AG08395 (cell line): Measurements from ENCODE around the gene SYNJ2BP.
"Not testable (repeated sequence)": the region's sequence is repeated elsewhere in the genome, so short reads cannot be mapped to it uniquely, and the experiment has no call there.

Source experiments
- DNase-seq: peaks from one replicate; pipeline ENCODE4 v3.0.0; 2012; ENCODE audit warnings: mixed read lengths, low spot score

Gene SYNJ2BP, protein sequence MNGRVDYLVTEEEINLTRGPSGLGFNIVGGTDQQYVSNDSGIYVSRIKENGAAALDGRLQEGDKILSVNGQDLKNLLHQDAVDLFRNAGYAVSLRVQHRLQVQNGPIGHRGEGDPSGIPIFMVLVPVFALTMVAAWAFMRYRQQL

DNA sequence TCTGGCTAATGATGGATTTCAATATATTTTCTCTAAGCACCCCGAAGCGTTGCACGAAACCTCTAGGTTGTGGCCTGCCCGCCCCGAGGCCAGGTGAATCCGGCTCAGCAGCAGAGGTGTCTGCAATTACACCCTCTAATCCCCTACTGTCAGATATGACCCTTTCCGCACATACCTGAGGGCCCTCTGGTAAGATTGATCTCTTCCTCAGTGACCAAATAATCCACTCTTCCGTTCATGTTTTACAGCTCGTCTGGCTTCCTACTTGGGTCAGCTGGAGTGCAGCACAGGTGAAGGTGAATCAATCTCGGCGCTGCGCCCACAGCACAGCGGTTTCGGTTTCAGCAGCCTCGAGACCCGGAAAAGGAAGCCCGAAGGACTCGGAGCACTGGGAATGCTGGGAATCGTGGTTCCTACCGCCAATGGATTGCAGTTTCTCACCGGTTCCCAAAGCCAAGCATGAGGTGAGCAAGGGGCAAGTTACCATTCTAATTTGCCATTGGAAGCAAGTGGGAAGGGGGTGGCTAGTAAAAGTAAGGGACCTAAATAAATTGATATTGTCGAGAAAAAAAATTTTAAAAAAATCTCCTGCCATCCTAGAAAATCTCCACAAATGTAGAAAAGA is at the start of gene SYNJ2BP:
SYNJ2BP (minus strand) TSS at position 366 of the 625 bp plus-strand sequence; CDS start at position 239, 127 bp downstream.
- peak; percentile 87 for DNase-seq

DNA sequence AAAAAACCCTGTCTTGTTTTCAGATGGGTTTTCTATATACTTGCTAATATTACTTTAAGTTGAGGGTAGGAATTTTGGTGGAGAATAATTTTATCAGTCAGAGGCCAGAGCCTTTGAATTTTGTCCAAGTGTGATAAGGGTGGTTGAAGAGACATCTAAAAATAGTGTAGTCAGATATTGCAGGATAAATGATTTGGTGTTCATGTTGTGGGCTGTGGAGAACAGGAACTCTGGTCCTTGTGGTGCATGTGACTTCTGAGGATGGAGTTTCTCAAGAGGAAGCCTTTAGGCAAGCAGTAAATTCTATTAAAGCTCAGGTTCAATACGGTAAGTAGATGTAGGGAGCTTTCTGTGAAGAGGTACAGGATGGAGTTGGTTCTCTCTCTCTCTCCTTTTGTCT is 37.8 kb upstream of the SYNJ2BP start:
- no peak for DNase-seq

DNA sequence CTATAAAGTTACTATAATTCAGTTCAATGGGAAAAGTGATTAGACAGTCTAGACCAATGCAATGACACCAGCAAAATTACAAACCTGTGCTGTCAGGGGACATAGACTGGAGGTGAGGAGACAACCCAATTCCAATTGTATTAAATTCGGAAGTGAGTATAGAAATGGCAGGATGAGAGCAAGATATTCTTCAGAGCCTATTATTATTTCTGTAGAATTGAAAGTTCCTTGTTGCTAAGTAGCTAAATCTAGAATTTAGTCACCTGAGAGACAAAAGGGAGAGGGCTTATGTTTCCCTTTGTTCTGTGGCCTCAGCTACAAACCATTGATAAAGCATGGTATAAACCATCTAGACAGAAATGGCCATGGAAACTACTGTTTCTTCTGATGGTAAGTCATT is 35.0 kb upstream of the SYNJ2BP start, which contains the start of gene ADAM21:
ADAM21 (plus strand) TSS at position 301 of the 400 bp plus-strand sequence. CDS start 5,326 bp downstream, outside the sequence.
- no peak for DNase-seq

DNA sequence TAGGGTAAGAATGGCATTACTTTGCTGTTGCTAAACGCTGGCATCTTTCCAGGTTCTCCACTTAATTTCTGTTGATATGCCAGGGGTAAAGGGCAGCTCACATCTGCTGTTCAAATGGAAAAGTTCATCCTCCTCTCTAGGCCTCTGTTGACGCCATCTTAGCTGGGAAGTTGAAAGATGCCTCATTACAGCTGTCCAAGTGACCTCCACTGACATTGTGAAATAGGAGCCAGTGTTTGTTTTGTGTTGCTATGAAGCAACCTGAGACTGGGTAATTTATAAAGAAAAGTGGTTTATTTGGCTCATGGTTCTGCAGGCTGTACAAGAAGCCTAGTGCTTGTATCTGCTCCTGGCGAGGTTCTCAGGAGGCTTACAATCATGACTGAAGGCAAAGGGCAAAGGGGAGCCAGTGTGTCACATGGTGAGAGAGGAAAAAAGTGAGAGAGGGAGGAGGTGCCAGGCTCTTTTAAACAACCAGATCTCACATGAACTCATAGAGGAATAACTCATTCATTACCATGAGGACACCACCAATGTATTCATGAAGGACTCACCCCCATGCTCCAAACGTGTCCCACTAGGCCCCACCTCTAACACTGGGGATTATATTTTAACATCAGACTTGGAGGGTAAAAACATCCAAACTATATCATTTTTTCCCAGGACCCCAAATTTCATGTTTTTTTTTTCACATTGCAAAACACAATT is 31.9 kb upstream of the SYNJ2BP start:
- DNase-seq: no peak

DNA sequence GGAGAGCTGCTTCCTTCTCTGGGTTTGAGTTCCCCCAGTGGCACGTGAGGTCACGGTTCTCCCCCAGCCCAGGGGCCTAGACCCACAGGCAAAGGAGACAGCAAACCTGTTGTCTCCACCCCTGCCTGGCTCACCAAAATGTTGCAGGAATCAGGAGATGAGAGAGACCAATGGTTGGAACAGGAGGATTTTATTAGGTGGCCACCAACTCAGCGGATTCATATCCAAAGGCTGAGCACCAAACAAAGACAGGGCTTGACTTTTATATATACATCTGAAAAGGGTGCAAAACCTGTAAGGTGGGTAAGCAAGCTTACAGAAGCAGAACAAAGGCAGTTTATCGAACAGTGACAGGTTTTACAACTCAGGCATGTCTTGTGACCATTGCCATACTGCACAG is 25.9 kb upstream of the SYNJ2BP start:
- DNase-seq: no peak

DNA sequence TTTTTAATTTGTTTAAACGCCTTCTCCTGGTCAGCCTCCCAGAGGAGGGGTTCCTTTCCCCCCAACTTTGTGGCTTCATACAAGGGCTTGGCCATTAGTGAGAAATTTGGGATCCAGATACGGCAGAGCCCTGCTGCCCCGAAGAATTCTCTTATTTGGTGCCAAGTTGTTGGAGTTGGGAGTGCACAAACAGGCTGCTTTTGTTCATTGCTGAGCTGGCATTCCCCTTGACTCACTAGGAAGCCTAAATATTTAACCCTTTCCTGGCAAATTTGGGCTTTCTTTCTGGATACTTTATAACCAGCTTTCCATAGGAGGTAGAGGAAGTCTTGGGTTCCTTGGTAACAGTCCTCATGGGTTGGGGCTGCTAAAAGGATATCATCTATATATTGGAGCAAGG is 24.8 kb upstream of the SYNJ2BP start:
- no peak for DNase-seq

DNA sequence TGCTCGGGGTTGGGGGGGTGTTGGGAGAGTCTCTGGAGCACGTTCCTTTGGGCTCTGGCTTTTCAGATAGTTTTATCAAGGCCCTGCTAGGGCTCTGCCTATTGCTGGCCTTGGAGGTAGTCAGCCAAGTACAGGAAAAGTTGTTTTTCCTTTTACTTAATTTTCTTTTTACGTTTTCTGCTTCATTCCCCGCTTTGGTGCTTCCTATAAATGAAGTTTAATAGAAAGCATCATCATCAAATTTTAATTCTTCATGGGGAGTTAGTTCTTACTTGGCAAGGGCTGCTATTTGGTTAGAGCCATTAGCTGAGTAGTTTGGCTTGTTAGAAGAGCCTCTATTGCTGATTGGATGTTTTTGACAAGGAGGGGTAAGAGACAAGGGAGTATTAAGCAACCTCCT is 20.0 kb upstream of the SYNJ2BP start:
- no peak for DNase-seq

DNA sequence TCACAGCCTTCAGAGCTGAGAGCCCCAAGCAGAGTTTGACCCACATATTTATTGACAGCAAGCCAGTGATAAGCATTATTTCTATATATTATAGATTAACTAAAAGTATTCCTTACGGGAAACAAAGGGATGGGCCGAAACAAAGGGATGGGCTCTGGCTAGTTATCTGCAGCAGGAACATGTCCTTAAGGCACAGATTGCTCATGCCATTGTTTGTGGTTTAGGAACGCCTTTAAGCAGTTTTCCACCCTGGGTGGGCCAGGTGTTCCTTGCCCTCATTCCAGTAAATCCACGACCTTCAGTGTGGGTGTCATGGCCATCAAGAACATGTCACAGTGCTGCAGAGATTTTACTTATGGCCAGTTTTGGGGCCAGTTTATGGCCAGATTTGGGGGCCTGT is 9.7 kb upstream of the SYNJ2BP start:
- DNase-seq: not testable (repeated sequence)

DNA sequence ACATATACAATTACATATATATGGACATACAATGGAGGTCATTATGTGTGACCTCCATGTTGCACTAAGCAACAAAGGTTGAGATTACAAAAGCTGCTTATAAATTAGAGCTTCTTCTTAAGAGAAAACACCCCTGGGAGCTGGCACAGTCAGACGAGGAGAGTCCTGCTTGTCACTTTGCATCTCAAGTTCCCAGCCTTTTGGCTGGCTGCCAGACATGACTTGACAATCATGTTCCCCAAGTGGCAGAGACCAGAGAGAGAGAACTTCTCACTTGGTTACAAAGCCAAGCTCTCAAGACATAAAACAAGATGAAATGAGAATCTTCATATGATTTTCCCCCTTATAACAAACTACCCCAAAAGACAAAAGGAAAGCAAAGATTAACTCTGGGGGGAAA is 8.5 kb upstream of the SYNJ2BP start:
- DNase-seq: no peak

DNA sequence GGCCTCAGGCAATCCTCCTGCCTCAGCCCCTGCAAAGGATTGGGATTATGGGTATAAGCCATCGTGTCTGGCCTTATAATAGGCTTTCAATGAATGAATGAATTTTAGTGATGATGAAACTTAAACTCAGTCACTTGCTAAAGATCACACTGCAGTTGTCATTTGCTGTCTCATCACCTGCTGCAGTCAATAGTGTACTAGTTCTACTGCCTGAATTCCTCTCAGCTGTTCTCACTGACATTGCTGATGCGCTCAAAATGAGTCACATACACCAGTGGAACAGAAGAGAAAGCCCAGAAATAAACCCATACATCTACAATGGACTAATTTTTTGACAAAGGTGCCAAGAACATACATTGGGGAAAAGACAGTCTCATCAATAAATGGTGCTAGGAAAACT is 5.6 kb upstream of the SYNJ2BP start:
- DNase-seq: no peak

DNA sequence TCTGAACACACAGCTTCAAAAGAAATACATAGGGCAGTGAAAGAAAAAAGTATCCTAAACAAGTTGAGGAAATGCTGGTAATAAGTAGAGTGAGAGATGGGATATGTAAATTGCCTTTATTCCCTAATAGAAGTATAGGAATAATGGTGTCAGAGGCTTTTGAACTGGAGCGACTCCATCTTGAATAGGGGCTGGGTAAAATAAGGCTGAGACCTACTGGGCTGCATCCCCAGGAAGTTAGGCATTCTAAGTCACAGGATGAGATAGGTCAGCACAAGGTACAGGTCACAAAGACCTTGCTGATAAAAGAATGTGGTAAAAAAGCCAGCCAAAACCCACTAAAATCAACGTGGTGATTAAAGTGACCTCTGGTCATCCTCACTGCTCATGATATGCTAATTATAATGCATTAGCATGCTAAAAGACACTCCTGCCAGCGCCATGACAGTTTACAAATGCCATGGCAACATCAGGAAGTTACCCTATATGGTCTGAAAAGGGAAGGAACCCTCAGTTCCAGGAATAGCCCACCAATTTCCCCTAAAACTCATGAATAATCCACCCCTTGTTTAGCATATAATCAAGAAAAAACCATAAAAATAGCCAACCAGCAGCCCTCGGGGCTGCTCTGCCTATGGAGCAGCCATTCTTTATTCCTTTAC is 2.5 kb upstream of the SYNJ2BP start:
- DNase-seq: not testable (repeated sequence)

DNA sequence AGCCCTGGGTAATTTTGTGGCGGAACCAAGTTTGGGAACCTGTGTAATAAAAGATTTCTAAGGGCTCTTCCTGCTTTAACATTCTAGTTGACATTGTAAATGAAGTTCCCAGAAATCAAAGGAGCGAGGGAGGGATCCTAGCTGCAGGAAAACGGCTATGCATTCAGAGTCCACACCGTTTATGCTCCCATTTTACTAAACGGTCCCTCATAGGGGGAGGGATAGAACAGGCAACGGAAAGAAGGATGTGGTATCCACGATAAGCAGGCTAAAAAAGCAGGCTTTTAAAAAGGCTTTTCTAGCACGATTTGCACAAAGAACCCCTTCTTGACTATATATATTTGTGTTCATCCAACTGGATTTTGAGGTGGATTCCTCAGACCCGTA is 559 bp downstream of the SYNJ2BP start:
- peak; percentile 30 for DNase-seq

DNA sequence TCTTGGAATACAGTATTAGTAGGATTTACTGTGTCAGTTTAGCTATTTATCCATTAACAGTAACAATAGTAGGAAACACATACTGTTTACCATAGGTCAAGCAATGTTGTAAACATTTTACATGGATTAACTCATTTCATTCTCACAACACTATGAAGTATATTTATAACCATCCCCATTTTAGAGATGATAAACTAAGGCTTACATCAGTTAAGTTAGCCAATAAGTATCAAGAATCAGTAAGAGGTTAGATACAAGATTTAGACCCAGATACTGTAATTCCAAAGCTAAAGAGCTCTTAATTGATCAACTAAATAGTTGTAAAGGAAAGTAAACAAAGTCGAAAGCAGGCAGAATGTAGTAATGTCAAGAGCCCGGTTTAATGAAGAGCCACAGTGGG is 1.1 kb downstream of the SYNJ2BP start:
- DNase-seq: no peak

DNA sequence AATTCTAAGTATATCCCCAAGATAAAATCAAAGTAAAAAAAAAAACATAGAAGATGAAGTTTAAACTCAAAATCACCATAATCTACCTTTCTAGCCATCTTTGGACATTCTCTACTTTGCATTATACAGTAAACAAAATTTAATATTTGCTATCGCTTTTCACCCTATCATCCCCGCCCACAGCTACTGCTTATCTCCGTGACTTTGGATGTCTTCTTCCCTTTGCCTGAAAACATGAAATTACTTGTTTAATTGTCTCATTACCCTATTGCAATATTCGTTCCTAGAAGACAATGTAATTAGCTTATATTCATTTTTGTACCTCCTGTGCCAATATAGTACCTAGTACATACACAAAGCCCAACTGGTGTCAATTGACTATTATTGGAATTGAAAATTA is 9.3 kb downstream of the SYNJ2BP start:
- no peak for DNase-seq

DNA sequence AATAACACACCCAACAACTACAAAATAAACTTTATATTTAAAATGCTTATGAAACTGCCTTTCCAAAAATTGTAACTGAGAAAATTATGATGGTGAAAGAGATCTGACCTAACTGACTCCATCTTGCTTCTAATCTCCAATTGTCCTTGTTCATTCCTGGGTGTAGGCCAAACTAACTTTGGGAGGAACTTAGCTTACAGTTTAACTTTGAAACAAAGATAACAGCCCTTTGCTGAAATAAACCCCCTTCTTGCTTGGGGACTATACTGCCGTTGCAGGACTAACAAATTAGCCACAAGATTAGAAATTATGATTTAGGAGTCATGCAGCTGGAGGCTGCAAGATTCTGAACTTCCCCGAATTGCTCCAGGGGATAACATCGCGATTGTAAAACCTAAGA is 10.7 kb downstream of the SYNJ2BP start:
- not testable (repeated sequence) for DNase-seq

DNA sequence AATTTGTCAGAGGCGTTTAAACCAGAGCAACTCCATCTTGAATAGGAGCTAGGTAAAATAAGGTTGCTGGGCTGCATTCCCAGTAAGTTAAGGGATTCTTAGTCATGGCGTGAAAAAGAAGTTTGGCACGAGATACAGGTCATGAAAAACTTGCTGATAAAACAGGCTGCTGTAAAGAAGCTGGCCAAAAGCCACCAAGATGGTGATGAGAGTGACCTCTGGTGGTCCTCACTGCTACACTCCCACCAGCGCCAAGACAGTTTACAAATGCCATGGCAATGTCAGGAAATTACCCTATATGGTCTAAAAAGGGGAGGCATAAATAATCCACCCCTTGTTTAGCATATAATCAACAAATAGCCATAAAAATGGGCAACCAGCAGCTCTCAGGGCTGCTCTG is 13.6 kb downstream of the SYNJ2BP start:
- not testable (repeated sequence) for DNase-seq

DNA sequence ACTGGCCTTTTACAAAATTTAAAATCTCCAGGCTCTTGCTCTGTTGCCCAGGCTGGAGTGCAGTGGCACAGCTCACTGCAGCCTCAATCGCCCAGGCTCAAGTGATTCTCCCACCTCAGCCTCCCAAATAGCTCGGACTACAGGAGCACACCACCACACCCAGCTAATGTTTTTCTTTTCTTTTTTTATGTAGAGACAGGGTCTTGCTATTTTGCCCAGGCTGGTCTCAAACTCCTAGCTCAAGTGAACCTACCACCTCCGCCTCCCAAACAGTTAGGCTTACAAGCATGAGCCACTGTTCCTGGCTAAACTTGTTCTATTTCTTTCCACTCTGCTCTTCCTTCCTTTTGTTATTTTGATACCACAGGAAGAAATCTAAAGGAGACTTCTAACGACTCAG is 15.2 kb downstream of the SYNJ2BP start:
- DNase-seq: no peak

DNA sequence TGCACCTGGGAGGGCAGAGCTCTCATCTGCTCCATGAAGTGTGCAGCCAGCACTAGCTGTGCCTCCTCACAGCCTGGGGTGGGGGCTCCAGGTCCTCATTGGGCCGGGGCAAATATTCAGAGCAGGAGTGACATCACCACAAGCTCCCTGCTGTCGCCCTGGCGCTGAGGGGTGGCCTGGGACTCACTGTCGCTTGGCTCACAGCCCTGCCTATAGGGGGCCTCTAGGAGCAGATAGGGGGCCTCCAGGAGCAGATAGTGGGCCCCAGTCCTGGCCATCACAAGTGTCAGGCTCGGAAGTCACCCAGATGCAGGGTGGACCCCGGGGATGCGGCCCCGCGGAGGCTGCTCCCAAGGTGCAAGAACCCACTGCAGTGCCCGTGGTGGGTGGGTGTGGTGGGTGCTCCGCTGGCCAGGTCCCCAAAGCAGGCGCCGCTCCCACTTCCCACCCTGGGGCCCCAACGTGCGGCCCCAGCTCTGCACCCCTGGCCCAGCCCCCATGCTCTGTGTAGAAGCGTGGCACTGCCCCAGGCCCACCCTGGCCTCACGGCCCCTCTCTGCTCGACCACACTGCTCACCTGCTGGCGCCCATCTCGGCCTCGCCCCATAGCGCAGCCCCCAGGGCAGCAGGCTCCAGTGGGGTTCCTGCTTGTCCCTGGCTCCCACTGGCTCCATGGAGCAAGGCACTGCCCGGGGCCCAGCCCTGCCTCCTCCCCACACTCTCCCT is 18.0 kb downstream of the SYNJ2BP start:
- no peak for DNase-seq

DNA sequence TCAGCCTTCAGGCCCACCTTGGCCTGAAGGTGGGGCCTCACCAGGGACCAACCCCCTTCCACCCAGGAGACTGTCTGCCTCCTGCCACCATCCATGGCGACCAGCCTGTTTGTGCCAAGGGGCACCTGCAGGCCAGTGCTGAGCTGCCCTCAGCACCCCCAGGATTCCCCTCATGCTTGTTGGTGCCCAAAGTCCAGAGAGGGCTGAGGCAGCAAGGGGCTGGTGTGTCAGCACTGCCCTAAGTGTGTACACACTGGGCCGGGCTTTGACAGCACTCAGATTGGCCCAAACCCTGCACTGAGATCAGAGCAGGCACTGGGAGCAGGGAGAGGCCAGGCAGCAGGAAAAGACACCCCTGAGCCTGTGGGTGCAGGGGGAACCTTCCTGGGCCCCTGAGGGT is 18.6 kb downstream of the SYNJ2BP start:
- no peak for DNase-seq

DNA sequence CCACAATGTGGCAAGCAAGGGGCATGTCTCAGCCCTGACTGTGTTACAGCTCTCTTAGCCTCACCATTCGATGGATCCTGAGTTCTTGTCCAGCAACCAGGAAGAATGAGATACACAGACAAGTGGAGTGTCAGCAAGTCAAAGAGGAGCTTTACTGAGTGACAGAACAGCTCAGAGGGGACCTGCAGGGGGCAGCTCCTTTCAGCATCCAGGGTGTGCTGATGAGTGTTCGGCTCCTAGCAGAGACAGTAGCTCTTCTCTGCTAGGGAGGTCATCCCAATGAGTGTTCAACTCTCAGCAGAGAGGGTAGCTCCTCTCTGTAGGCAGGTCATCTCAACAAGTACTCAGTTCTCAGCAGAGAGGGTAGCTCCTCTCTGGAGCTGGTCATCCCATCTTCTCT is 19.1 kb downstream of the SYNJ2BP start:
- DNase-seq: no peak

DNA sequence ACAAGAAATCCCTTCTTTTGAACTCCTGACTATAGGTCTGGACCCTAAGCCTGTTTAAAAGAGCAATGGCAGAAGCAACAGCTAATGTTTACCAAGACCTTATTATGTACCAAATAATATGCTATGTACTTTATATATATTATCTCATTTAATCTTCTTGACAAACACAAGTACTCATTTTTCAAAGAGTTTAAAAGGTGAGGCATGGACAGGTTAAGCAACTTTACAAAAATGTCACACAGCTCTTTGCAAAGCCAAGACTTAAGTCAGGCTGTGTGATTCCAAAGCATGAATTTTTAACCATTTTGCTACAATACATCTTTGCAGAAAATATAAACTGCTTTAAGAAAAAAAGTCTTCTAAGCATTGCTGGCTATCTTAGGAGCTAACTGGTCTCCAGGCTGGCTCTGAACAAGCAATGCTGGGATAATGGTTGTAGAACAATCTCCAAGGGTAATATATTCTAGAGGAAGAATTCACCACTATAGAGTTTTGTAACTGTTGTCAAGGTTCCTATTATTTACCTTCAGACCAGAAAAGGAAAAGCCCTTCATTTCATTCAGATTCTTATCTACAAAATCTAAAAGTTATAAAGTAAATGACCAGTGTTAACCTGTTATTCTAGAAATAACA is 22.1 kb downstream of the SYNJ2BP start:
- DNase-seq: no peak

DNA sequence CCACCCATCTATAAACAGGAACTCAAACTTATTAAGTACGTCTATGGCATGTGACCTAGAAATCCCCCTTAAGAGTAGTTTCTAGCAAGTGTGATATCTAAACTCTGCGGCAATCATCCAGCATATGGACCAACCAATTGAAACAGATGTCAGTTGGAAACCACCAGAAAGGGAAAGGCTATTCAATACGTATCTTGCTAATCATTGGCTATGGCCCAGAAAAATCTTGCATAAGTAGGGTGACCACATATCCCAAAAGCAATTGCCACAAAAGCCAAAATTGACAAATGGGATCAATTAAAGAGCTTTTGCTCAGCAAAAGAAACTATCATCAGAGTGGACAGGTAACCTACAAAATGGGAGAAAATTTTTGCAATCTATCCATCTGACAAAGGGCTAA is 24.2 kb downstream of the SYNJ2BP start:
- no peak for DNase-seq
